HepG2 (cell line): ENCODE data around the gene DST. TPM values are rescaled to one million over a fixed set of nuclear protein-coding genes. Genes with fewer than 3 reads are reported as not detected.

Source experiments
- ARNTL ChIP-seq: sonication (generic); formaldehyde crosslinking; IDR thresholded peaks from 2 replicates; pipeline ENCODE4 v1.4.0; 2020; ENCODE audit warnings: mild to moderate bottlenecking, missing genetic modification reagents
- CREB1 ChIP-seq, 2 experiments: fragments of 450-650 bp in 1 of 2; IDR thresholded peaks; 2 replicates each; pipeline ENCODE4 v1.6.1; 2016 to 2017; ENCODE audit warnings: control low read depth in 1 of 2, mild to moderate bottlenecking in 1 of 2, missing compliant biosample characterization in 1 of 2, missing genetic modification characterization in 1 of 2
- HNRNPK ChIP-seq: fragments of 200-400 bp; formaldehyde crosslinking; IDR thresholded peaks from 2 replicates; pipeline ENCODE4 v1.6.1; 2018; ENCODE audit warnings: low read length, low read depth, moderate library complexity, mild to moderate bottlenecking; ENCODE audit not compliant: poor library complexity, severe bottlenecking
- MTA3 ChIP-seq: sonication (generic); formaldehyde crosslinking; IDR thresholded peaks from 2 replicates; pipeline ENCODE4 v1.4.0; 2020; ENCODE audit warnings: missing genetic modification reagents
- TAF15 ChIP-seq: fragments of 200-400 bp; formaldehyde crosslinking; IDR thresholded peaks from one replicate; pipeline ENCODE4 v1.6.1; 2018; ENCODE audit warnings: mild to moderate bottlenecking, low read depth, low read length; ENCODE audit not compliant: poor library complexity, severe bottlenecking
- TMF1 ChIP-seq: sonication (generic); formaldehyde crosslinking; IDR thresholded peaks from 2 replicates; pipeline ENCODE4 v1.8.1; 2022; ENCODE audit warnings: low read depth, missing genetic modification reagents
- ZNF24 ChIP-seq: fragments of 450-650 bp; IDR thresholded peaks from 2 replicates; pipeline ENCODE4 v1.6.1; 2017; ENCODE audit warnings: antibody characterized with exemption, mild to moderate bottlenecking
- ZNF451 ChIP-seq: sonication (generic); formaldehyde crosslinking; IDR thresholded peaks from 2 replicates; pipeline ENCODE4 v1.5.0; 2020; ENCODE audit warnings: mild to moderate bottlenecking, missing genetic modification reagents
- ZNF546 ChIP-seq: sonication (generic); formaldehyde crosslinking; conservative IDR thresholded peaks from 2 replicates; pipeline ENCODE4 v1.8.1; 2023; ENCODE audit warnings: mild to moderate bottlenecking, missing genetic modification reagents
- polyA plus RNA-seq, 8 experiments: library from polyadenylated mRNA; depleted of rRNA in 3 of 8; stranded (reverse) in 7 of 8; unstranded in 1 of 8; fragments of >200 nt; fragmentation: Illumina TruSeq in 4 of 8; extraction: Trizol in 4 of 8; gene quantifications; 2 replicates each; pipeline versions ENCODE4 v1.2.1 to v1.2.3, GENCODE V29; 2011 to 2016; ENCODE audit warnings: low read depth in 4 of 8, missing spikeins in 1 of 8, mixed read lengths in 1 of 8; ENCODE audit not compliant: insufficient read depth in 1 of 8
- total RNA-seq, 5 experiments: library from RNA; depleted of rRNA; stranded (reverse); fragments of >200 nt; fragmentation: Illumina TruSeq; extraction: Trizol; gene quantifications; 2 replicates each; pipeline ENCODE4 v1.2.3, GENCODE V29; 2016; ENCODE audit warnings: low read depth in 1 of 5
- TF ChIP-seq, protein P1 (sequence below): sonication (generic); formaldehyde crosslinking; IDR thresholded peaks from 2 replicates; pipeline ENCODE4 v1.4.0; 2020; ENCODE audit warnings: mild to moderate bottlenecking, missing genetic modification reagents, borderline replicate concordance
- TF ChIP-seq, protein P2 (sequence below): sonication (generic); formaldehyde crosslinking; IDR thresholded peaks from 2 replicates; pipeline ENCODE4 v1.4.0; 2020; ENCODE audit warnings: mild to moderate bottlenecking, missing genetic modification reagents
- TF ChIP-seq, protein P3 (sequence below): sonication (generic); formaldehyde crosslinking; IDR thresholded peaks from 2 replicates; pipeline ENCODE4 v1.9.0; 2022; ENCODE audit warnings: missing genetic modification reagents, mild to moderate bottlenecking, borderline replicate concordance
- TF ChIP-seq, protein P4 (sequence below): sonication (generic); formaldehyde crosslinking; IDR thresholded peaks from 2 replicates; pipeline ENCODE4 v1.8.0; 2022; ENCODE audit warnings: mild to moderate bottlenecking, missing genetic modification reagents, moderate library complexity
- TF ChIP-seq, protein P5 (sequence below): sonication (generic); formaldehyde crosslinking; IDR thresholded peaks from 2 replicates; pipeline ENCODE4 v1.5.0; 2020; ENCODE audit warnings: mild to moderate bottlenecking, missing genetic modification reagents

Gene DST
- total and polyA plus RNA-seq, 2 of the 13 experiments (the other 11 are each of a cell fraction or from before 2014, with no cell fraction given) = 64.4 to 89.0 TPM

DNA sequence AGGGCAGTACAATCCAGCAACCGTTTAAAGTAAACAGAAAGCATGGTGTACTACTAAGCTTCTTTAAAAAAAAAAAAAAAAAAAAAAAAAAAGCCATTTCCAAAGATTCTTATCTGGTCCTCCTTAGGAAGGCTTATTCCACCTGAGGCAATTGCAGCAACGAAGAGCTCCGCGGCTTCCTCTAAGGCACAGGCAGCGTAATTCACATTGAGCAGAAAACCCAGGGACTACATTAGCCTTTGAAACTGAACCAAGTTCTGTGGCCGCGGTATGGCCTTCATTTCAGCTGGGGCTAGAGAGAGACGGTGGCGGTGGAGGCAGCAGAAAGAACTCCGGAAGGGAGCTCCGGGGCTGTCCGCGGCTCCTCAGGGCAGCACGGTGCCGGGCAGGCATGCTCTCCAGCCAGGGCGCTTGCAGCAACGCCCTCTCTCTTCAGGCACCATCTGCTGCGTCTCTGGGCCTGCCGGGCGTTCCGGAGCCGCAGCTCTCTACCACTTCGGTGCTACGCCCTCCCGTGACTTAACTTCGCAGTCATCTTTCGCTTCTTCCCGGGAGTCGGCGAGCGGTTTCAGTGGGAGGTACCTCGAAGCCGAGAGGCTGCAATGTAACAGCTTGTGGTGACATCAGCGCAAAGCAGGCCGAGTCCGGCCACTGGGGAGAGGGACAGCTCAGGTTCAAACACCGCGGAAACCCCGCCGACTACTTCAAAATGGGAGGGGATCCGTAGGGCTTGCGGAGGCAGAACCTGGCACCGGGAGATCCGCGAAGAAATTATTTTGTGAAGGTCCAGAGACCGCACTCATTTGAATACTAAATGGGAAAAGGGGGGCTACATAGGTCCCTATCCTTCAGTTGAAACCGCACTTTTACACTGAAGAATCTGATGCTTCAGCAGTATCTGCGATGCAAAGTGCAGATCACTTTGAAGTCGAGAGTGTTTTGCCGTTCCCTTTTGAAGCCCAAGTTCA lies 100.0 kb downstream of the DST start (continued):
- TF ChIP-seq, protein P1, sequence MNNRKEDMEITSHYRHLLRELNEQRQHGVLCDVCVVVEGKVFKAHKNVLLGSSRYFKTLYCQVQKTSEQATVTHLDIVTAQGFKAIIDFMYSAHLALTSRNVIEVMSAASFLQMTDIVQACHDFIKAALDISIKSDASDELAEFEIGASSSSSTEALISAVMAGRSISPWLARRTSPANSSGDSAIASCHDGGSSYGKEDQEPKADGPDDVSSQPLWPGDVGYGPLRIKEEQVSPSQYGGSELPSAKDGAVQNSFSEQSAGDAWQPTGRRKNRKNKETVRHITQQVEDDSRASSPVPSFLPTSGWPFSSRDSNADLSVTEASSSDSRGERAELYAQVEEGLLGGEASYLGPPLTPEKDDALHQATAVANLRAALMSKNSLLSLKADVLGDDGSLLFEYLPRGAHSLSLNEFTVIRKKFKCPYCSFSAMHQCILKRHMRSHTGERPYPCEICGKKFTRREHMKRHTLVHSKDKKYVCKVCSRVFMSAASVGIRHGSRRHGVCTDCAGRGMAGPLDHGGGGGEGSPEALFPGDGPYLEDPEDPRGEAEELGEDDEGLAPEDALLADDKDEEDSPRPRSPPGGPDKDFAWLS (CRISPR knock-in tag) = no peak
- peak; percentile 63 for TF ChIP-seq TAF15
- TF ChIP-seq, protein P2, sequence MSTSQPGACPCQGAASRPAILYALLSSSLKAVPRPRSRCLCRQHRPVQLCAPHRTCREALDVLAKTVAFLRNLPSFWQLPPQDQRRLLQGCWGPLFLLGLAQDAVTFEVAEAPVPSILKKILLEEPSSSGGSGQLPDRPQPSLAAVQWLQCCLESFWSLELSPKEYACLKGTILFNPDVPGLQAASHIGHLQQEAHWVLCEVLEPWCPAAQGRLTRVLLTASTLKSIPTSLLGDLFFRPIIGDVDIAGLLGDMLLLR (CRISPR knock-in tag) = peak; percentile 78; the same call in 1 of the 2 replicates
- TF ChIP-seq ZNF546 (CRISPR knock-in tag) = no peak; the same call in 1 of the 2 replicates
- TF ChIP-seq, protein P3, sequence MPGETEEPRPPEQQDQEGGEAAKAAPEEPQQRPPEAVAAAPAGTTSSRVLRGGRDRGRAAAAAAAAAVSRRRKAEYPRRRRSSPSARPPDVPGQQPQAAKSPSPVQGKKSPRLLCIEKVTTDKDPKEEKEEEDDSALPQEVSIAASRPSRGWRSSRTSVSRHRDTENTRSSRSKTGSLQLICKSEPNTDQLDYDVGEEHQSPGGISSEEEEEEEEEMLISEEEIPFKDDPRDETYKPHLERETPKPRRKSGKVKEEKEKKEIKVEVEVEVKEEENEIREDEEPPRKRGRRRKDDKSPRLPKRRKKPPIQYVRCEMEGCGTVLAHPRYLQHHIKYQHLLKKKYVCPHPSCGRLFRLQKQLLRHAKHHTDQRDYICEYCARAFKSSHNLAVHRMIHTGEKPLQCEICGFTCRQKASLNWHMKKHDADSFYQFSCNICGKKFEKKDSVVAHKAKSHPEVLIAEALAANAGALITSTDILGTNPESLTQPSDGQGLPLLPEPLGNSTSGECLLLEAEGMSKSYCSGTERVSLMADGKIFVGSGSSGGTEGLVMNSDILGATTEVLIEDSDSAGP = peak; percentile 97
- TF ChIP-seq ARNTL (CRISPR knock-in tag) = peak; percentile 86
- TF ChIP-seq TMF1 (CRISPR knock-in tag) = peak; percentile 87
- TF ChIP-seq CREB1 (IDR thresholded peaks at IDR 0.05) = peak; percentile 63
- TF ChIP-seq CREB1 (CRISPR knock-in tag; IDR thresholded peaks at IDR 0.05) = peak; percentile 94
- TF ChIP-seq, protein P4, sequence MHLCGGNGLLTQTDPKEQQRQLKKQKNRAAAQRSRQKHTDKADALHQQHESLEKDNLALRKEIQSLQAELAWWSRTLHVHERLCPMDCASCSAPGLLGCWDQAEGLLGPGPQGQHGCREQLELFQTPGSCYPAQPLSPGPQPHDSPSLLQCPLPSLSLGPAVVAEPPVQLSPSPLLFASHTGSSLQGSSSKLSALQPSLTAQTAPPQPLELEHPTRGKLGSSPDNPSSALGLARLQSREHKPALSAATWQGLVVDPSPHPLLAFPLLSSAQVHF (CRISPR knock-in tag) = 0 out of 2 replicates have a peak, but pooled peaks have one; percentile 45
- TF ChIP-seq ZNF24 = no peak
- TF ChIP-seq, protein P5, sequence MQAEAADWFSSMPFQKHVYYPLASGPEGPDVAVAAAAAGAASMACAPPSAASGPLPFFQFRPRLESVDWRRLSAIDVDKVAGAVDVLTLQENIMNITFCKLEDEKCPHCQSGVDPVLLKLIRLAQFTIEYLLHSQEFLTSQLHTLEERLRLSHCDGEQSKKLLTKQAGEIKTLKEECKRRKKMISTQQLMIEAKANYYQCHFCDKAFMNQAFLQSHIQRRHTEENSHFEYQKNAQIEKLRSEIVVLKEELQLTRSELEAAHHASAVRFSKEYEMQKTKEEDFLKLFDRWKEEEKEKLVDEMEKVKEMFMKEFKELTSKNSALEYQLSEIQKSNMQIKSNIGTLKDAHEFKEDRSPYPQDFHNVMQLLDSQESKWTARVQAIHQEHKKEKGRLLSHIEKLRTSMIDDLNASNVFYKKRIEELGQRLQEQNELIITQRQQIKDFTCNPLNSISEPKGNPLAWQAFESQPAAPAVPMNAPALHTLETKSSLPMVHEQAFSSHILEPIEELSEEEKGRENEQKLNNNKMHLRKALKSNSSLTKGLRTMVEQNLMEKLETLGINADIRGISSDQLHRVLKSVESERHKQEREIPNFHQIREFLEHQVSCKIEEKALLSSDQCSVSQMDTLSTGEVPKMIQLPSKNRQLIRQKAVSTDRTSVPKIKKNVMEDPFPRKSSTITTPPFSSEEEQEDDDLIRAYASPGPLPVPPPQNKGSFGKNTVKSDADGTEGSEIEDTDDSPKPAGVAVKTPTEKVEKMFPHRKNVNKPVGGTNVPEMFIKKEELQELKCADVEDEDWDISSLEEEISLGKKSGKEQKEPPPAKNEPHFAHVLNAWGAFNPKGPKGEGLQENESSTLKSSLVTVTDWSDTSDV (CRISPR knock-in tag) = 0 out of 2 replicates have a peak, but pooled peaks have one; percentile 83
- no peak for TF ChIP-seq HNRNPK
- 0 out of 2 replicates have a peak, but pooled peaks have one; percentile 46 for TF ChIP-seq ZNF451
- no peak for TF ChIP-seq MTA3 (CRISPR knock-in tag)
